GM10266 (cell line): ENCODE results near the gene MPPED1.

ENCODE experiments used
- DNase-seq: peaks from one replicate; pipeline ENCODE4 v3.0.0; 2012; ENCODE audit errors: extremely low spot score
- TF ChIP-seq, protein P1 (sequence below): IDR thresholded peaks from 2 replicates; pipeline ENCODE4 v1.5.1; 2012; ENCODE audit warnings: mild to moderate bottlenecking, low read depth; ENCODE audit not compliant: control insufficient read depth, insufficient read depth; ENCODE audit errors: missing control alignments

The MPPED1 gene

DNA sequence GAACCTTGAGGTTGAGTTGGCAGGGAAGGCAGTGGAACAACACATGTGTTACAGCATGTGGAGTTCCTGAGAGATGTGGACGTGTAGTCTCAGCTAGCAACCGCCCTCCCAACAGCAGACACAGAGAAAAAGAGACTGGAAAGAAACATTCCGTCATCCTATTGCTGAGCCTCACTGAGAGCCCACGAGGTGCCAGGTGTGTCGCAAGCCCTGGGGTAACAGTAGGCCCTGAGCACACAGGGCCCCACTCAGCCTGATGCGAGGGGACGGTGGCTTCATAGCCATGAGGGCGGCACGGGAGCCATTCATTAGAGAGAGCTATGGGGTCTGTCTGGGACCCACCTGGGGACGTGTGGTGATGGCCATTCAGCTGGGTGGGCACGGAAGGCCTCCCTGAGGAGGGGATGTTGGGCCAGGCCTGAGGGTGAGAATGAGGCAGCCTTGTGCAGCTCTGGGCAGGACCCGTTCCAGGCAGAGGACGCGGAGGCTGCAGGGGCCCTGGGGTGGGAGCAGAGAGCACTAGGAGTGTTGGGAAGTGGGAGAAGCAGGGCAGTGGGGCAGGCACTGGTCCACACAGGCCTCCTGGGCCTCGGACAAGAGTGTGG, 26.2 kb downstream of the MPPED1 start:
- TF ChIP-seq, protein P1, sequence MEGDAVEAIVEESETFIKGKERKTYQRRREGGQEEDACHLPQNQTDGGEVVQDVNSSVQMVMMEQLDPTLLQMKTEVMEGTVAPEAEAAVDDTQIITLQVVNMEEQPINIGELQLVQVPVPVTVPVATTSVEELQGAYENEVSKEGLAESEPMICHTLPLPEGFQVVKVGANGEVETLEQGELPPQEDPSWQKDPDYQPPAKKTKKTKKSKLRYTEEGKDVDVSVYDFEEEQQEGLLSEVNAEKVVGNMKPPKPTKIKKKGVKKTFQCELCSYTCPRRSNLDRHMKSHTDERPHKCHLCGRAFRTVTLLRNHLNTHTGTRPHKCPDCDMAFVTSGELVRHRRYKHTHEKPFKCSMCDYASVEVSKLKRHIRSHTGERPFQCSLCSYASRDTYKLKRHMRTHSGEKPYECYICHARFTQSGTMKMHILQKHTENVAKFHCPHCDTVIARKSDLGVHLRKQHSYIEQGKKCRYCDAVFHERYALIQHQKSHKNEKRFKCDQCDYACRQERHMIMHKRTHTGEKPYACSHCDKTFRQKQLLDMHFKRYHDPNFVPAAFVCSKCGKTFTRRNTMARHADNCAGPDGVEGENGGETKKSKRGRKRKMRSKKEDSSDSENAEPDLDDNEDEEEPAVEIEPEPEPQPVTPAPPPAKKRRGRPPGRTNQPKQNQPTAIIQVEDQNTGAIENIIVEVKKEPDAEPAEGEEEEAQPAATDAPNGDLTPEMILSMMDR, result no peak
- no peak for DNase-seq

GRCh38 chr22:43438666-43439347, 27.0 kb downstream of the MPPED1 start:
- no peak for DNase-seq
- TF ChIP-seq, protein P1, result no peak

- no peak for DNase-seq
- TF ChIP-seq, protein P1, result no peak
These were observed 27.7 kb downstream of the MPPED1 start for GRCh38 chr22:43439368-43440103.

GRCh38 chr22:43440104-43440387, 28.2 kb downstream of the MPPED1 start:
- TF ChIP-seq, protein P1, result no peak
- no peak for DNase-seq

GRCh38 chr22:43440556-43440955, 28.7 kb downstream of the MPPED1 start:
- TF ChIP-seq, protein P1, result no peak
- no peak for DNase-seq

GRCh38 chr22:43441216-43441615, 29.4 kb downstream of the MPPED1 start:
- DNase-seq, result no peak
- TF ChIP-seq, protein P1, result no peak

GRCh38 chr22:43441751-43442150, 29.9 kb downstream of the MPPED1 start:
- no peak for DNase-seq
- TF ChIP-seq, protein P1, result no peak
